Right atrium auricular region (tissue), 2 donors: Measurements from ENCODE around the gene STX11. TPM values are rescaled to one million over a fixed set of nuclear protein-coding genes. Genes with fewer than 3 reads are reported as not detected.

Experiments used
- DNase-seq: peaks from one replicate; pipeline ENCODE4 v3.0.0-alpha.2; 2019; ENCODE audit warnings: low spot score
- H3K27ac ChIP-seq, 2 donors: fragments of 200-600 bp; sonication (generic); 1 replicate in 1 of 2; 2 replicates in 1 of 2; pipeline ENCODE4 v1.5.1; 2016 to 2019
- H3K27me3 ChIP-seq, 2 donors: fragments of 200-600 bp; sonication (generic); one replicate each; pipeline versions ENCODE4 v1.5.1 to v1.6.0; 2017 to 2019
- H3K36me3 ChIP-seq: fragments of 200-600 bp; sonication (generic); one replicate; pipeline ENCODE4 v1.5.1; 2016
- H3K4me1 ChIP-seq, 2 donors: fragments of 200-600 bp; sonication (generic); one replicate each; pipeline versions ENCODE4 v1.5.1 to v1.6.0; 2017 to 2019
- H3K4me3 ChIP-seq, 2 donors: fragments of 200-600 bp; sonication (generic); 1 replicate in 1 of 2; 2 replicates in 1 of 2; pipeline ENCODE4 v1.5.1; 2017 to 2019; ENCODE audit warnings: mild to moderate bottlenecking in 1 of 2, moderate library complexity in 1 of 2
- H3K9me3 ChIP-seq, 2 donors: fragments of 200-600 bp; sonication (generic); one replicate each; pipeline ENCODE4 v1.5.1; 2019
- total RNA-seq, 2 donors: library from RNA; depleted of rRNA; stranded (reverse); fragments of >200 nt; gene quantifications; one replicate each; pipeline ENCODE4 v1.1.0, GENCODE V29; 2016
- TF ChIP-seq, protein P1 (sequence below), 2 donors: fragments of 200-600 bp; sonication (generic); IDR thresholded peaks; one replicate each; pipeline ENCODE4 v1.5.1; 2019; ENCODE audit warnings: antibody characterized with exemption in 2 of 2

The STX11 gene
- total RNA-seq, 2 donors from 2014 or later, result 7.3 to 21.5 TPM

DNA sequence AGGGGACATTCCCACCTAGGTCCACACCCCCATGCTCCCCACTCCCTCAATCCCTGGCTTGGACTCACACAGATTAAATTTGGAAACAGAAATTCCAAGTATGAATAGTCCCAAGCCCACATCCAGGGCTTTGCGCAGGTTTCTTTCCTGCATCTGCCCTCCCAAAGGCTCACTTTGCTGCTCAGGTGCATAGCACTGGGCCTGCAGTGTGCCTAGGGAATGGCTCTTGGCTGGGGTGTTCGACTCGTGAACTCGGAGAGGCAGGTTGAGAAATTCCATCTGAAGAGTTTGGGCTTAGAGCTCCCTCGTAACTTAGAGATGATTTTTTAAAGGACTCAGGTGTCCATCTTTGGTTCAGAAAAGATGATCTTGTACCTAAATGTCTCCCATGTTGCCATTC, 40.1 kb upstream of the STX11 start:
- no peaks in the 10 kb centered on the region for H3K4me1 ChIP-seq
- no peak for DNase-seq
- H3K27ac ChIP-seq, result no peak overlapping the region
- TF ChIP-seq, protein P1, sequence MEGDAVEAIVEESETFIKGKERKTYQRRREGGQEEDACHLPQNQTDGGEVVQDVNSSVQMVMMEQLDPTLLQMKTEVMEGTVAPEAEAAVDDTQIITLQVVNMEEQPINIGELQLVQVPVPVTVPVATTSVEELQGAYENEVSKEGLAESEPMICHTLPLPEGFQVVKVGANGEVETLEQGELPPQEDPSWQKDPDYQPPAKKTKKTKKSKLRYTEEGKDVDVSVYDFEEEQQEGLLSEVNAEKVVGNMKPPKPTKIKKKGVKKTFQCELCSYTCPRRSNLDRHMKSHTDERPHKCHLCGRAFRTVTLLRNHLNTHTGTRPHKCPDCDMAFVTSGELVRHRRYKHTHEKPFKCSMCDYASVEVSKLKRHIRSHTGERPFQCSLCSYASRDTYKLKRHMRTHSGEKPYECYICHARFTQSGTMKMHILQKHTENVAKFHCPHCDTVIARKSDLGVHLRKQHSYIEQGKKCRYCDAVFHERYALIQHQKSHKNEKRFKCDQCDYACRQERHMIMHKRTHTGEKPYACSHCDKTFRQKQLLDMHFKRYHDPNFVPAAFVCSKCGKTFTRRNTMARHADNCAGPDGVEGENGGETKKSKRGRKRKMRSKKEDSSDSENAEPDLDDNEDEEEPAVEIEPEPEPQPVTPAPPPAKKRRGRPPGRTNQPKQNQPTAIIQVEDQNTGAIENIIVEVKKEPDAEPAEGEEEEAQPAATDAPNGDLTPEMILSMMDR (IDR thresholded peaks at IDR 0.05), result no peak
- H3K36me3 ChIP-seq, result no peaks in the 10 kb centered on the region
- H3K9me3 ChIP-seq, result no peaks in the 10 kb centered on the region
- H3K4me3 ChIP-seq, result no peak overlapping the region
- H3K27me3 ChIP-seq, result no peaks in the 10 kb centered on the region

DNA sequence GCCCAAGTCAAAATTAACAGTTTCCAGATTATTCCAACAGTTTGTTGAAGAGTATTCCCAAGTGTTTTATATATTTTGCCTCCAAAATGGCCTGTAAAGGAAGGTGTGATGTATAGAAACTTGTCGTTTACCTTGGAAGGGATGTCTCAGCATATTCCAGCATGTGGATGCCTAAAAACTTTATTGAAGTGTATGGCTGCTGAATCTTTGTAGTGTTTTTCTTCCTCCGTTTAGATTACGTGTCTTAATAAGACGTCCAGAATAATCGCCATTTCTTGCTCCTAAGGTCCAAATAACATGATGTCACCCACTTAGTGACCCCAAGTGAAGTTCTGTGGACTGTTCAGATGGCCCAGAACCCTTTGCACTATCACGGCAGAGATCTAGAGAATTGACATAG, 37.0 kb upstream of the STX11 start:
- Histone ChIP-seq H3K36me3 (no peaks in the 10 kb centered on the region), H3K27me3 (no peaks in the 10 kb centered on the region), H3K4me1 (no peaks in the 10 kb centered on the region), H3K4me3 (no peak overlapping the region), H3K27ac (no peak overlapping the region), H3K9me3 (no peaks in the 10 kb centered on the region)
- TF ChIP-seq, protein P1 (IDR thresholded peaks at IDR 0.05), result no peak
- no peak for DNase-seq

DNA sequence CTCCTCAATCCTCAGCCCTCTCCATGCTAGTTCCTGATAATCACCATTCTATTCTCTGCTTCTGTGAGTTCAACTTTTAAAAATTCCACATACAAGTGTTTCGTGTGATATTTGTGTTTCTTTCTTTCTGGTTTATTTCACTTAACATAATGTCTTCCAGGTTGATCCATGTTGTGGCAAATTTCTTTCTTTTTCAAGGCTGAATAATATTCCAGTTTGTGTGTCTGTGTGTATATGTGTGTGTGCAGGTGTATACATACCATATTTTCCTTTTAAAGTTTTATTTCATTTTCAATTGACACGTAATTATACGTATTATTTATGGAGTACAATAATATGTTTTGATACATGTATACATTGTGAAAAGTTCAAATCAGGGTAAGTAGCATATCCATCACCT, 35.1 kb upstream of the STX11 start:
- H3K9me3 ChIP-seq, result no peaks in the 10 kb centered on the region
- no peaks in the 10 kb centered on the region for H3K4me1 ChIP-seq
- H3K4me3 ChIP-seq, result no peak overlapping the region
- TF ChIP-seq, protein P1 (IDR thresholded peaks at IDR 0.05), result no peak
- DNase-seq, result no peak
- no peak overlapping the region for H3K27ac ChIP-seq
- H3K36me3 ChIP-seq, result no peaks in the 10 kb centered on the region
- no peaks in the 10 kb centered on the region for H3K27me3 ChIP-seq

DNA sequence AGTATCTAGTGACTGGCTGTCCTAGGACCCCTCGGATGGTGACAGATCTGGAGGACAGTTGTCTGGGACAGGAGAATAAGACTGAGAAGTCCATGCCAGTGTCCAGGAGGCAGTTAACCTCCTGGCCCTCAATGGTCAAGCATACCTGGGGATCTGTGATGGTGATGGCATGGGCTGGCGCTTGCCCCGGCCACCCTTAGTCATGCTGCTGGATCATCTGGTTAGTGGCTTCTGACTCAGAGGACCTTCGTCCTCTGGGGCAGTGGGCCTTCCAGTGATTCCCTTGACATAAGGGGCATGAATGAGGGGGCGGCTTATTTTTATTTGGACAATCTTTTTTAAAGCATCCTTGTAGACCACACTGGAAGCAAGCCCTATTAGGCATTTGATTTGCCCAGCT, 30.9 kb upstream of the STX11 start:
- Histone ChIP-seq H3K27me3 (no peaks in the 10 kb centered on the region), H3K4me1 (no peaks in the 10 kb centered on the region), H3K36me3 (no peaks in the 10 kb centered on the region), H3K9me3 (no peaks in the 10 kb centered on the region), H3K27ac (no peak overlapping the region), H3K4me3 (no peak overlapping the region)
- TF ChIP-seq, protein P1 (IDR thresholded peaks at IDR 0.05), result no peak
- no peak for DNase-seq

DNA sequence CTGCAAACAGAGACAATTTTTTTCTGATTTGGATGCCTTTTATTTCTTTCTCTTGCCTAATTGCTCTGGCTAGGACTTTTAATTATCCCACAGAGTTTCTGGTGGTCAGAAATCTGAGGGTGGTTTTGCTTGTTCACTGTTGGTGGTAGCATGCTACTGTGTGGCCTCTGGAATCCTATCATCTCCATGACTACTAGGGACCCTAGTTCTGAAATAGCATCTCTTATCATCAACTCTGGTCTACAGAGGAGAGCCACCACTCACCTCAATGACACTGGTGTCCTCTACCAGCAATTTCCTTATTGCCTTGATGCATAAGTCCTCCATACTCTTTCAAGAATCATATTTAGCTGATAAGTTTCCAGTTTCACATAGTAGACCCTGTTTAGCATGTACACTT, 27.5 kb upstream of the STX11 start:
- Histone ChIP-seq H3K27me3 (no peaks in the 10 kb centered on the region), H3K27ac (no peak overlapping the region), H3K4me1 (no peaks in the 10 kb centered on the region), H3K4me3 (no peak overlapping the region), H3K9me3 (no peaks in the 10 kb centered on the region), H3K36me3 (no peaks in the 10 kb centered on the region)
- TF ChIP-seq, protein P1 (IDR thresholded peaks at IDR 0.05), result no peak
- no peak for DNase-seq

DNA sequence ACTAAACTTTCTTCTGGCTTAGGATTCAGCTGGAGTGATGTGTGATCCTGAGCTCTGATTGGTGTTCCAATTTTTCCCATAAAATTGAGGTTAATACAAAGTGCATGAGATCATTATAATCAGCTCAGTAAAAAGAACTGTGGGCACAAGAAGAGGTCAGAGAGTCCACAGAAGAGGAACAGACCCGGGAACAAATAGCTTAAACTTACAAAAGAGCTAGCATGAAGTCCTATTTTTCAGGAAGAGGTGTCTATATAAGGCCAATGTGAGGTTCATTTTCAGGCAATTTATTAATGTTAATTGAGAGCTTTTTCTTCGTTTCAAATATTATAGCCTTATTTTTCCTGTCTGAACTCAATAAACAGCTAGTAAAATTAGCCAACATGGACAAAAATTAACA, 26.9 kb upstream of the STX11 start:
- TF ChIP-seq, protein P1 (IDR thresholded peaks at IDR 0.05), result no peak
- Histone ChIP-seq H3K27ac (no peak overlapping the region), H3K4me3 (no peak overlapping the region)

More for the DNA sequence above, 26.9 kb upstream of the STX11 start:
- Histone ChIP-seq H3K9me3 (no peaks in the 10 kb centered on the region), H3K4me1 (no peaks in the 10 kb centered on the region), H3K36me3 (no peaks in the 10 kb centered on the region), H3K27me3 (no peaks in the 10 kb centered on the region)
- no peak for DNase-seq
